Measurements from ENCODE around the gene EVI5L. TPM values are rescaled to one million over a fixed set of nuclear protein-coding genes. Genes with fewer than 3 reads are reported as not detected.

Gene EVI5L
- total and polyA plus RNA-seq, 2 donors (not counting 3 experiments of a cell fraction or from before 2014, with no cell fraction given), result 11.9 to 13.5 TPM

DNA sequence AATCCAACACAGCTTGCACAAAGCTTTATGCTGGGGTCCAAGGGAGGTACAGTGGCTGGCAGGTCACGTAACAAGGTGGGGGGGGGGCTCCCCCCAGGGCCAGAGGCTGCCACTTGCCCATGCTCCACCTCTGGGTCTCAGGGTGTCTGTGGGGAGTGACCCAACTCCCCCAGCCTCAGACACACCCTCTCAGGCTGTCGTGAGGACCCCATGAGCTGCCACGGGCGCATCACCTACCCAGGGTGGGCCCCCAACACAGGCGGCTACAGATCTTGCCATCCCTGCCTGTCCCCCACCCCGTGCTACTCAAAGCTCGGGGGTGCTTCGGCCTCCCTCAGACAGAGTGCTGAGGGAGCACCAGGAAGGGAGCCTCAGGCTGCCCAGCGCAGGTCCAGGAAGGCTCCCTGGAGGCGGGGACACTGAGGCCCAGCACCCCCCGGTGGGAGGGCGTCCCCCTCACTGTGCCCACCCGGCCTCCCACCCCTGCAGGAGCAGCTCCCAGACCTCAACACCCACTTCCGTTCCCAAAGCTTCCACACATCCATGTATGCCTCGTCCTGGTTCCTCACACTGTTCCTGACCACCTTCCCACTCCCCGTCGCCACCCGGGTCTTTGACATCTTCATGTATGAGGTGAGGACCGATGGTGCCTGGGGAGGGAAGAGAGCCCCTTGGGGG, 21.1 kb downstream of the EVI5L start:
- dilution Hi-C loops (cut with MboI; ENCODE audit: extremely low pct_ligation_motif_present, low sequenced_read_pairs), result no loop called here
- intact Hi-C loops (cut with micrococcal nuclease), result loop anchor here (5.0 kb wide), 1 partner anchor 169 kb away; the partner anchor contains the start of gene TRAPPC5

More for the DNA sequence above, 21.1 kb downstream of the EVI5L start:
- Histone ChIP-seq H4K20me1 (replicated peaks; ENCODE audit: control insufficient read depth, extremely low read depth, insufficient read depth, low read length) (no peaks in the 10 kb centered on the region), H3K4me1 (ENCODE audit: control insufficient read depth, extremely low read depth, insufficient read depth, low read length) (no peaks in the 10 kb centered on the region), H3K4me3 (replicated peaks in 1 of 3; ENCODE audit: insufficient read depth in 1 of 3, low read depth in 1 of 3, low read length in 3 of 3) (no peak overlapping the region), H3K9me3 (replicated peaks; ENCODE audit: control insufficient read depth, insufficient read depth, low read length) (no peaks in the 10 kb centered on the region), H3K9me1 (replicated peaks; ENCODE audit: control insufficient read depth, extremely low read depth, insufficient read depth, low read length) (no peaks in the 10 kb centered on the region), H3K27me3 (ENCODE audit: control insufficient read depth in 2 of 2, insufficient read depth in 2 of 2, low read length in 2 of 2) (no peaks in the 10 kb centered on the region), H2AFZ (ENCODE audit: low read depth, low read length) (no peak overlapping the region), H3K36me3 (ENCODE audit: control insufficient read depth in 2 of 2, extremely low read depth in 1 of 2, insufficient read depth in 2 of 2, low read length in 2 of 2) (no peaks in the 10 kb centered on the region), H3K79me2 (ENCODE audit: control insufficient read depth, insufficient read depth, low read length) (no peaks in the 10 kb centered on the region), H3K27ac (ENCODE audit: insufficient read depth, low read depth, low read length) (no peak overlapping the region), H3K9ac (replicated peaks; ENCODE audit: extremely low read depth, insufficient read depth, low read length) (no peak overlapping the region), H3K4me2 (ENCODE audit: insufficient read depth, low read length) (no peak overlapping the region)
- no peak for TF ChIP-seq CTCF (IDR thresholded peaks at IDR 0.05; ENCODE audit: extremely low read depth in 1 of 2, insufficient read depth in 1 of 2, low read depth in 1 of 2, low read length in 2 of 2)
- no peak for TF ChIP-seq GATA2 (IDR thresholded peaks at IDR 0.05; ENCODE audit: insufficient read depth, insufficient read length, low read depth, low read length)
- no peak for TF ChIP-seq JUN (IDR thresholded peaks at IDR 0.05; ENCODE audit: borderline replicate concordance, insufficient read depth, insufficient read length, low read depth)
- no peak for TF ChIP-seq EZH2 (IDR thresholded peaks at IDR 0.05; ENCODE audit: borderline replicate concordance, low read depth, low read length, severe bottlenecking)
- TF ChIP-seq MAX (IDR thresholded peaks at IDR 0.05; ENCODE audit: insufficient read depth, insufficient read length), result no peak
- no peak for TF ChIP-seq FOS (IDR thresholded peaks at IDR 0.05; ENCODE audit: borderline replicate concordance, insufficient read depth, low read length)
- TF ChIP-seq MYC (IDR thresholded peaks at IDR 0.05; ENCODE audit: low read depth, low read length), result no peak
- TF ChIP-seq POLR2AphosphoS5 (IDR thresholded peaks at IDR 0.05; ENCODE audit: insufficient read depth, low read depth, low read length), result no peak
- TF ChIP-seq POLR2A (IDR thresholded peaks at IDR 0.05; ENCODE audit: low read depth, low read length), result no peak
- ChIA-PET CTCF (interaction anchor here (1.1 to 1.8 kb wide), 3 partner anchors 52 to 749 kb away, joined by 3 to 6 read pairs (median 3); no protein-coding TSS in a partner anchor), POLR2A (no interaction called here)
- FAIRE-seq (no peak), DNase-seq (ENCODE audit: low read depth, low spot score) (no peak)
- no TSS peak for BruUV-seq (replicated peaks)

All from endothelial cell of umbilical vein (primary cell).